Stimulated activated CD4-positive, alpha-beta T cell treated with anti-CD3 and anti-CD28 coated beads, Interleukin-2, amount 100 ng/mL, for 4 hours (primary cell): ENCODE data around the gene MAB21L2.
"Not testable (repeated sequence)": the region's sequence is repeated elsewhere in the genome, so short reads cannot be mapped to it uniquely, and the experiment has no call there.

ENCODE experiments used
- DNase-seq: peaks from one replicate; pipeline ENCODE4 v3.0.0-alpha.2; 2020; ENCODE audit warnings: low read depth

MAB21L2 gene

GRCh38 chr4:150582146-150582872 lies at the start of gene MAB21L2:
MAB21L2 (plus strand) TSS chr4:150582151; CDS start chr4:150583030, 879 bp downstream.
- DNase-seq: no peak

DNA sequence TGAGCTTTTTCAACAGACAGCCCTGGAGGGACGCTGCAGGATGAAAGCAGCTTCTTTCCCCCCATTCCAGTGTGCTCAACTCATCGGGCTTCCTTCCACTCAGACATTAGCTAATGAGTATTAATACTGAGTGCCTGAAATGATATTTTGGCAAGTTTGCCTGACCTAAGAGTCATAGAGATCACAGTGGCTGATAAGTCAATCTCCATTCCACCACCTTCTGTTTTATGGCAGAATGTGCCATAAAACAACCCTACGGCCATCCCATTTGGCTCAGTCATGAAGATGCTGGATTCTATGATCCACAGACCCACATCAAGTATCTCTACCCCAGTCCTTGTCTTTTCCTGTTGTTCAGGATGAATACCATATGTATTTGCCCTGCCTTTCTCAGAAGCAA lies 48.3 kb upstream of the MAB21L2 start:
- no peak for DNase-seq

GRCh38 chr4:150534818-150535217 lies 47.1 kb upstream of the MAB21L2 start:
- no peak for DNase-seq

GRCh38 chr4:150537911-150538310 lies 44.0 kb upstream of the MAB21L2 start:
- DNase-seq: not testable (repeated sequence)

DNA sequence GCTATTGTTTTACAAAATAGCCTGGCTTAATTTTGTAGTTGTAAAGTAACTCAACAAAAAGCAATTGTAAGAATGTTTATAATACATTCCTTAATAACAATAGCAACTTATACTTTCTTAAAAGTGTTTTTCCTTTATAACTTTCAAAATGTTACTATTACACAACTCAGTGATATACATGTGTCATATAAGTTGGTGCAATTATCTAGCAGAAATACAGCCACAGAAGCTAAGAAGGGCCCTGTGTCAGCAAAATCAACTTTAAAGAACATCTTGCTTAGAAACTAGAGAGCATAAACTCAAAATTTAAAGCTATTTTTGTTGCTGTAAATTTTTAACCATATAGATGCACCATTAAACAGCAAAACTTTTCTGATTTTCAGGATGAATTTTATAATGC lies 41.4 kb upstream of the MAB21L2 start:
- DNase-seq: no peak

GRCh38 chr4:150540959-150541360 lies 41.0 kb upstream of the MAB21L2 start:
- no peak for DNase-seq

- DNase-seq: no peak
Measured at GRCh38 chr4:150541681-150542080, 40.3 kb upstream of the MAB21L2 start.

DNA sequence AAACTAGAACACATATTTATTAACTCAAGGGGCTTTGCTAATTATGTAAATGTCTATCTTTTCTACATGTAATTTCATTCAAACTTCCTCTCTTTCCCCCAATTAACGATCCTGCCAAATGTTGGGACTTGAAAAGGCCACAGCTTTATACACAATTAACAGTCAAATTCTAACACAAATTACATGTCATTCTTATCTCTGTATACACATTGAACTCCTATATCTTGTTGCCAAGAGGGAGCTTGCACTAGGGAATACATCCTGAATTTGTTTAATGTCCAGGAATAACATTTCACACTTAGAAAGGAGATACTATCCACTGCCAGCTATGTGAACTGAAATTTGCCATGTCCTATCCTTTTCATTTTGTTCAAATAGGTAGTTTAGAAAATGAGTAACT lies 38.9 kb upstream of the MAB21L2 start:
- no peak for DNase-seq

- DNase-seq: no peak
Measured at GRCh38 chr4:150546286-150546685, 35.7 kb upstream of the MAB21L2 start.

DNA sequence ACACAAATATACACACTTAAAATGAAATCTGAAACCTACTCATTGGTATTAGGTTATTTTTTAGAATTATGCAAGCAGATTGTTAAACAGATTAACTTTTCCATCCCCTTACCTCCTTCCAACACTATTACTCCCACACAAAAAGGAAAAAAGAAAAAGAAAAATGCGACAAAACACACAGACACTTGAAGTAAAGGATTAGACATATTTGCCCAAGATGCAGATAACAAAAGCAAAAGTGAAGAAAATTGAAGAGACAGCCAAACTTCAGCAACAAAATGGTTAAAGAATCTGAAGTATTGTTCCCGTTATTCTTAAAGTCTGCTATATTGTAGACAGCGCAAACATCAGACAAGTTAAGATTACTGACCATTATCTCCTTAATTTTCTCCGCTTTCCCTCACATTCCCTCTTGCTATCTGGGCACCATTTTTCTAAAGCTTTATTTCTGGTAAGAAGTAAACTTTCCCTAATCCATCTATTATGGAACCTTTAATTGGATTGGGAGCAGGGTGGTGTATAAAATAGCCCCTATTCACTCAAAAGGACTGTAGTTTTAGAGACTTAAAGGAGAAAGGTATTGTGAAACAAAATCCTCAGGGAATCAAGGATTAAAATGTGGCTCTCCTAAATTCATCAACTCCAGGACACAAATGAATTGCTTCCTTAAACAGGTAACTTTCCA lies 34.7 kb upstream of the MAB21L2 start:
- no peak for DNase-seq

GRCh38 chr4:150557811-150558210 lies 24.1 kb upstream of the MAB21L2 start:
- DNase-seq: not testable (repeated sequence)

DNA sequence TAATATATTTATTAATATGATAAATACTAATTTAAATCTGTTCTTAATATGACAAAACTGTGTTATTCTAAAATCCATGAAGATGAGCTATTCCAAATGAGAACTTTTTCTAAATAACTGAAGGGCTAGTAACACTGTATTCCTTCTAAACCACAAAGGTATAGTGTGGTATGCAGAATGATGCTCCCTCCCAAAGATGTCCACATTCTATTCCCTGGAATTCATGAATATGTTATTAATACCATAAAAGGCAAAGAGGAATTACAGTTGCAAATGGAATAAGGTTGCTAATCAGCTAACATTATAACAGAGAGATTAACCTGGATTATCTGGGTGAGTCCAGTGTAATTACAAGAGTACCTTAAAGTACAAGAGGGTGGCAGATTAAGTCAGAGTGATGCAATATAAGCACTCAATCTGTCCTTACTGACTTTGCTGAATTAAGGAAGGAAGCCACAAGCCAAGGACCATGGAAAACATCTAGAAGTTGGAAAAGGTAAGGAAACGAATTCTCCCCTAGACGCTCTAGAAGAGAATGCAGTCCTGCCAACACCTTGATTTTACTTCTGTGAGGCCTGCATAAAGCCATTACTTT lies 20.7 kb upstream of the MAB21L2 start:
- DNase-seq: no peak

GRCh38 chr4:150562250-150562649 lies 19.7 kb upstream of the MAB21L2 start:
- DNase-seq: no peak

DNA sequence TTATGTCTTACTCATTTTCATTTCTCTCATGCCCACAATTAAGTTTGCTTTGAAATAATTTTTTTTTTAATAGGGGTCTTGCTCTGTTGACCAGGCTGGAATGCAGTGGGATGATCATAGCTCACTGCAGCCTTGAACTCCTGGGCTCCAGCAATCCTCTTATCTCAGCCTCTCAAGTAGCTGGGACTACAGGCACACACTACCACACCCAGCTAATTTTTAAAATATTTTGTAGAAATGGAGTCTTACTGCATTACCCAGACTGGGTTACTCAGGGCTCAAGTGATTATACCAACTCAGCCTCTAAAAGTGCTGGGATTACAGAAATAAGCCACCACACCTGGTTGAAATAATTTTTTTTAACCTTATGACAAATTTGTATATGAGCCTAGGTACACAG lies 19.2 kb upstream of the MAB21L2 start:
- no peak for DNase-seq

DNA sequence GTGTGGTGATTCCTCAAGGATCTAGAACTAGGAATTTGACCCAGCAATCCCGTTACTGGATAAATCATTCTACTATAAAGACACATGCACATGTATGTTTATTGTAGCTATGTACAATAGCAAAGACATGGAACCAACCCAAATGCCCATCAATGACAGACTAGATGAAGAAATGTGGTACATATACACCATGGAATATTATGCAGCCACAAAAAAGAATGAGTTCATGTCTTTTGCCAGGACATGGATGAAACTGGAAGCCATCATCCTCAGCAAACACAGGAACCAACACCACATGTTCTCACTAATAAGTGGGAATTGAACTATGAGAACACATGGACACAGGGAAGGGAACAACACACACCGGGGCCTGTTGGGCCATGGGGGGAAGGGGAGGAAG lies 17.0 kb upstream of the MAB21L2 start:
- not testable (repeated sequence) for DNase-seq

- DNase-seq: no peak
Measured at GRCh38 chr4:150567070-150567469, 14.9 kb upstream of the MAB21L2 start.

GRCh38 chr4:150569384-150569987 lies 12.5 kb upstream of the MAB21L2 start:
- no peak for DNase-seq

DNA sequence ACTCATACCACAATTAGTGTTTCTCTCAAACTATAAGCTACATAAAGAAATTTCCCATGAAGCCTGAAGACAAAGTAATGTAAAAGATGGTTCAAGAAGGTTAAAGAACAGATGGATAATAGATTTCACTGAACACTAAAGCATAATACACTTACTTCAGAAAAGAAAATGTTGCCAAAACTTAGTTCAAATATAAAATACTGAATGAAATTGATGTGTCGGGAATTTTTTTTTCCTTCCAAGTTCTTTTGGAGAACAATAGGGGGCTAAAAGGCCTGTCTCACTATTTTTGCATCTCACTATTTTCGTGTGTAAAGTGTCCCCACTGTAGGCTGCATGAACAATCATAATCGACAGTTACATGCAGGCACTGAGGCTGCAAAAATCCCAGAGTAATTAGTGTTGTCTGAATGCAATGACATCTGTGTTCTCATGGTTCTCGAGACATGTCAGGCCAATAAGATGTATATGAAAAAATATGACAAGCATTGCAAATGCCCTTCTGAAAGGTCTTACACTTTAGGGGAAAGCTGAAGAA lies 11.9 kb upstream of the MAB21L2 start:
- no peak for DNase-seq

DNA sequence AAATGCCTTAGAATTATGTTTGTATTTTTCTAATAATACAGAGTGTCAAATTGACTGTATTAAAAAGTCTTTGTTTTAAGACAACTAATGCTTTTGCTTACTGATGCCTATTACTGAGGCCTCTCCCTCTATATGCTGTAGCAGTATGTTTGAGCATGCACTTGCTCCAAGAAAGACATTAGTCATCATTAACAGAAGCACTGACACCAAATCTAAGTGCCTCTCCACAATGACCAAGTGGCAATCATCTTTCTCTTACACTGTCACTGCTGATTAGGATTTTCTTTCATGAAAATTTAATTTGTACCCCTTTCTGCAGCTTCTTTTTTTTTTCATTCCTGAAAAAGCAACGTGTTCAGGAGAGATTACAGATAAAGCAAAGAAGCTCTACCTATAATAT lies 11.1 kb upstream of the MAB21L2 start:
- DNase-seq: no peak

- DNase-seq: no peak
Measured at GRCh38 chr4:150572704-150573504, 9.0 kb upstream of the MAB21L2 start.

DNA sequence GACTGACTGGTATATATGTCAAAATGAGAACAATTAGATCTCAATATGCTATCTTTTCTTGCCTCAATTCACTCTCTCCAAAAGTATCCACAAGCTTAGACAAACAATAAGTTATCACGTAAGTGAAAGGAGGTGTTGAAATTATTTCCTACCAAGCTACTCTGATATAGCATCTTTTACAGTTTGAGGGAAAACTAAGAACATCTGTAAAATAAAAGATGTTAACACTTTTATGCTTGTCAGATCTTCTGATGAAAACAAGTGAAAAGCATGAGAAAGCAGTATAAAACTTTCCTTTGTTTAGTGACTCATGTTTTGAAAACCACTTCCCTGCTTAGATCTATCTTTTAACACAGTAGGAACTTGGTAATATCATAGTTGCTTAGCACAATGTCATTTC lies 8.4 kb upstream of the MAB21L2 start:
- DNase-seq: no peak

DNA sequence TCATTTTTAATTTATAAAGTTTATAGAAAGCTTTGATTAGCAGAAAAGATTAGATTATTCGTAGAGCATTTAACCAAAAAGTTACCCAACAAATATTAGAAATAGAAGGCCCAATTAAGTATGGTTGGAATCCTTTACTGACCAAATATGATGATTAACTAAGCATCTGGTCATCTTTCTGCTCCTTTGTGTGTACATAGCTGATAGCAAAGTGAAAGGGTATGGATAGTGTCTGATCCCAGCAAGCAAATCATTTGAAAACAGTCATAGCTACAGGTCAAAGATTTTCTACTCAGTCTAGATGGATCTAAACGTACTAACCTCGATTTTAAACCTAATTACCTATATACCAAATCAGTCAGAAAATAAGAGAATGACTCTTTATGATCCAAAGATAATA lies 7.3 kb upstream of the MAB21L2 start:
- DNase-seq: no peak
